HepG2 (cell line): ENCODE results near the gene NUCB1. TPM values are rescaled to one million over a fixed set of nuclear protein-coding genes. Genes with fewer than 3 reads are reported as not detected.

Source experiments
- FUBP1 ChIP-seq: sonication (generic); formaldehyde crosslinking; IDR thresholded peaks from 2 replicates; pipeline ENCODE4 v1.5.1; 2020; ENCODE audit warnings: missing genetic modification reagents, mild to moderate bottlenecking, borderline replicate concordance
- HNF1B ChIP-seq: sonication (generic); formaldehyde crosslinking; IDR thresholded peaks from 2 replicates; pipeline ENCODE4 v1.5.1; 2020; ENCODE audit warnings: mild to moderate bottlenecking, moderate library complexity, missing genetic modification reagents
- PATZ1 ChIP-seq: sonication (generic); formaldehyde crosslinking; IDR thresholded peaks from 2 replicates; pipeline ENCODE4 v1.4.0; 2020; ENCODE audit warnings: missing genetic modification reagents
- PAXIP1 ChIP-seq: sonication (generic); formaldehyde crosslinking; conservative IDR thresholded peaks from 2 replicates; pipeline ENCODE4 v1.4.0; 2020; ENCODE audit warnings: mild to moderate bottlenecking, missing genetic modification reagents, moderate library complexity
- PHF21A ChIP-seq: sonication (generic); formaldehyde crosslinking; IDR thresholded peaks from 2 replicates; pipeline ENCODE4 v1.5.0; 2020; ENCODE audit warnings: mild to moderate bottlenecking, missing genetic modification reagents
- PHF8 ChIP-seq: sonication (generic); formaldehyde crosslinking; IDR thresholded peaks from 2 replicates; pipeline ENCODE4 v1.5.0; 2020; ENCODE audit warnings: missing genetic modification reagents
- POLR2G ChIP-seq: fragments of 200-400 bp; formaldehyde crosslinking; IDR thresholded peaks from 2 replicates; pipeline ENCODE4 v1.6.1; 2018; ENCODE audit warnings: mild to moderate bottlenecking, low read depth, low read length, moderate library complexity
- ZBTB10 ChIP-seq: sonication (generic); formaldehyde crosslinking; IDR thresholded peaks from 2 replicates; pipeline ENCODE4 v1.4.0; 2020; ENCODE audit warnings: missing genetic modification reagents, borderline replicate concordance
- ZNF513 ChIP-seq: sonication (generic); formaldehyde crosslinking; conservative IDR thresholded peaks from 2 replicates; pipeline ENCODE4 v1.5.0; 2020; ENCODE audit warnings: missing genetic modification reagents
- ZNF691 ChIP-seq: sonication (generic); formaldehyde crosslinking; IDR thresholded peaks from 2 replicates; pipeline ENCODE4 v1.4.0; 2020; ENCODE audit warnings: missing genetic modification reagents, low read depth, mild to moderate bottlenecking, borderline replicate concordance
- polyA plus RNA-seq, 8 experiments: library from polyadenylated mRNA; depleted of rRNA in 3 of 8; stranded (reverse) in 7 of 8; unstranded in 1 of 8; fragments of >200 nt; fragmentation: Illumina TruSeq in 4 of 8; extraction: Trizol in 4 of 8; gene quantifications; 2 replicates each; pipeline versions ENCODE4 v1.2.1 to v1.2.3, GENCODE V29; 2011 to 2016; ENCODE audit warnings: low read depth in 4 of 8, missing spikeins in 1 of 8, mixed read lengths in 1 of 8; ENCODE audit not compliant: insufficient read depth in 1 of 8
- total RNA-seq, 5 experiments: library from RNA; depleted of rRNA; stranded (reverse); fragments of >200 nt; fragmentation: Illumina TruSeq; extraction: Trizol; gene quantifications; 2 replicates each; pipeline ENCODE4 v1.2.3, GENCODE V29; 2016; ENCODE audit warnings: low read depth in 1 of 5

The NUCB1 gene
- total and polyA plus RNA-seq, 2 of the 13 experiments (the other 11 are each of a cell fraction or from before 2014, with no cell fraction given) = 82.3 to 106 TPM

- TF ChIP-seq PATZ1 = peak; percentile 96
- TF ChIP-seq PHF21A (CRISPR knock-in tag) = peak; percentile 62; the same call in 1 of the 2 replicates
- 0 out of 2 replicates have a peak, but pooled peaks have one; percentile 37 for TF ChIP-seq PAXIP1
- peak; percentile 43; the same call in 1 of the 2 replicates for TF ChIP-seq PHF8 (CRISPR knock-in tag)
- no peak for TF ChIP-seq FUBP1 (CRISPR knock-in tag)
- TF ChIP-seq ZNF691 (CRISPR knock-in tag) = no peak
- TF ChIP-seq POLR2G = peak; percentile 48
- TF ChIP-seq HNF1B (CRISPR knock-in tag) = 0 out of 2 replicates have a peak, but pooled peaks have one; percentile 65
- TF ChIP-seq ZBTB10 (CRISPR knock-in tag) = peak; percentile 39; the same call in 1 of the 2 replicates
- TF ChIP-seq ZNF513 (CRISPR knock-in tag) = no peak
Measured at GRCh38 chr19:48868114-48868886, 31.8 kb upstream of the NUCB1 start, which contains the start of gene PLEKHA4 (continued).
